Activated T-helper 1 cell treated with anti-CD3 and anti-CD28 coated beads, Interleukin-12 subunit alpha, Interleukin-12 subunit beta, Interleukin-2, Interleukin-4 antibody, amounts not matched to agents 30 ng/mL and 10 ng/mL and 1 ng/mL, durations not matched to agents 14 hours and 24 hours and 36 hours (primary cell): ENCODE data around the gene TCF7L2. TPM values are rescaled to one million over a fixed set of nuclear protein-coding genes. Genes with fewer than 3 reads are reported as not detected.

Experiments used
- DNase-seq: peaks from one replicate; pipeline ENCODE4 v3.0.0; 2021; ENCODE audit warnings: low spot score
- H3K27ac Mint-ChIP-seq: one replicate; pipeline ENCODE4 v1.8.0; 2021; ENCODE audit warnings: mild to moderate bottlenecking, mixed read lengths
- H3K27me3 Mint-ChIP-seq: one replicate; pipeline ENCODE4 v1.8.0; 2022; ENCODE audit warnings: mild to moderate bottlenecking, moderate library complexity, mixed read lengths; ENCODE audit not compliant: insufficient read depth
- H3K36me3 Mint-ChIP-seq: one replicate; pipeline ENCODE4 v1.8.0; 2021; ENCODE audit warnings: low read depth, mixed read lengths
- H3K4me1 Mint-ChIP-seq: one replicate; pipeline ENCODE4 v1.8.0; 2021; ENCODE audit warnings: low read depth, mixed read lengths
- H3K4me3 Mint-ChIP-seq: one replicate; pipeline ENCODE4 v1.8.0; 2021; ENCODE audit warnings: mild to moderate bottlenecking, moderate library complexity, mixed read lengths
- H3K9me3 Mint-ChIP-seq: one replicate; pipeline ENCODE4 v1.8.0; 2021; ENCODE audit warnings: mixed read lengths
- intact Hi-C: fragments of 100-400 bp; cut with micrococcal nuclease; formaldehyde crosslinking; loops from one replicate; pipeline ENCODE4 v1.15.1; 2024
- total RNA-seq: library from RNA; stranded (reverse); gene quantifications from 2 replicates; pipeline ENCODE4 v1.2.3, GENCODE V29; 2022

Gene TCF7L2
- total RNA-seq, 1 donor from 2014 or later, result 0.36 TPM

DNA sequence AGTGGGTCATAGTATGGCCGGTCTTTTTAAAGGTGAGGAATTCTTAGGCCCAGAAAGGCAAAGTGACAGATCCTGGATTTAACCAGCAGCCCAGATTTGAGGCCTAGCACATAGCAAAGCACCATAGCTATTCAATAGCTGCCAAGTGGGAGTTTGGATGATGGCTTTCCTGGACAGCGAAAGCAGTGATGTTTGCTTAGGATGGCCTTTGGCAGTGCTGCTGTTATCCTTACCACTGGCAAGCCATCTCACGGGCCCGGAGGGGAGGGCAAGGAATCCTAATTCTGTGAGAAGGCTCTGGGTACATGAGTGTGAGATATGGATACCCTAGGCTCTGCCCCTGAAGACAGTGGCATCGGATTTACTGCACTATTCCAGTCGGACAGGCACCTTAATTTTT is 50.4 kb downstream of the TCF7L2 start:
- Mint-ChIP-seq H3K27ac (no peak overlapping the region), H3K4me1 (no peaks in the 10 kb centered on the region), H3K36me3 (no peaks in the 10 kb centered on the region), H3K9me3 (no peaks in the 10 kb centered on the region), H3K27me3 (peaks cover 58% of the 10 kb centered on the region), H3K4me3 (no peak overlapping the region)
- intact Hi-C loops, result no loop called here
- no peak for DNase-seq

- intact Hi-C loops, result no loop called here
- Mint-ChIP-seq H3K27ac (no peak overlapping the region), H3K9me3 (no peaks in the 10 kb centered on the region), H3K27me3 (peaks cover 57% of the 10 kb centered on the region), H3K4me1 (no peaks in the 10 kb centered on the region), H3K4me3 (no peak overlapping the region), H3K36me3 (no peaks in the 10 kb centered on the region)
- DNase-seq, result no peak
These were observed 51.0 kb downstream of the TCF7L2 start for GRCh38 chr10:113000876-113001598.

GRCh38 chr10:113001599-113002448 is 51.8 kb downstream of the TCF7L2 start:
- intact Hi-C loops, result no loop called here
- peaks cover 7% of the 10 kb centered on the region for H3K4me1 Mint-ChIP-seq
- no peaks in the 10 kb centered on the region for H3K9me3 Mint-ChIP-seq
- no peak for DNase-seq
- H3K27me3 Mint-ChIP-seq, result peaks cover 52% of the 10 kb centered on the region
- no peak overlapping the region for H3K27ac Mint-ChIP-seq
- H3K36me3 Mint-ChIP-seq, result no peaks in the 10 kb centered on the region
- no peak overlapping the region for H3K4me3 Mint-ChIP-seq

DNA sequence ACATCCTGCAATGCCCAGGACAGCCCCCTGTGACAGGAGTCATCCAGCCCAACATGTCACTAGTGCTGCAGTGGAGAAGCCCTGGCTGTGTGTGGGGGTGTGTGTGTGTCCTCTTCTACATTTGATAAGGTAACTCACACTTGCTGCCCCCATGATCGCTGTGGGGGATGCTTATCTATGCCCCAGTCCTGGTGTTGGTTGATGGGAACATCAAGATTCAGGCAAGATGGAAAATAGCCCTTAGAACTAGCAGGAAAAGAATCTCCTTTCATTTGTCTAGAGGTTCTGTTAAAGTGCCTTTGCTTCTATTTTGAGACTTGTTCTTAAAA is 52.4 kb downstream of the TCF7L2 start:
- Mint-ChIP-seq H3K36me3 (no peaks in the 10 kb centered on the region), H3K27me3 (peaks cover 55% of the 10 kb centered on the region), H3K4me3 (no peak overlapping the region), H3K27ac (no peak overlapping the region), H3K4me1 (peaks cover 13% of the 10 kb centered on the region), H3K9me3 (no peaks in the 10 kb centered on the region)
- intact Hi-C loops, result no loop called here
- no peak for DNase-seq

GRCh38 chr10:113003052-113003451 is 53.0 kb downstream of the TCF7L2 start:
- H3K4me1 Mint-ChIP-seq, result peaks cover 20% of the 10 kb centered on the region
- intact Hi-C loops, result no loop called here
- H3K9me3 Mint-ChIP-seq, result no peaks in the 10 kb centered on the region
- no peak overlapping the region for H3K4me3 Mint-ChIP-seq
- H3K36me3 Mint-ChIP-seq, result no peaks in the 10 kb centered on the region
- no peak overlapping the region for H3K27ac Mint-ChIP-seq
- H3K27me3 Mint-ChIP-seq, result peaks cover 56% of the 10 kb centered on the region
- no peak for DNase-seq

GRCh38 chr10:113004069-113004618 is 54.1 kb downstream of the TCF7L2 start:
- no peak for DNase-seq
- Mint-ChIP-seq H3K4me1 (peaks cover 22% of the 10 kb centered on the region), H3K27ac (no peak overlapping the region), H3K27me3 (peaks cover 55% of the 10 kb centered on the region), H3K4me3 (no peak overlapping the region), H3K9me3 (no peaks in the 10 kb centered on the region), H3K36me3 (no peaks in the 10 kb centered on the region)
- intact Hi-C loops, result no loop called here

- Mint-ChIP-seq H3K27ac (no peak overlapping the region), H3K4me3 (no peak overlapping the region), H3K36me3 (no peaks in the 10 kb centered on the region), H3K9me3 (no peaks in the 10 kb centered on the region), H3K4me1 (peaks cover 22% of the 10 kb centered on the region), H3K27me3 (peaks cover 50% of the 10 kb centered on the region)
- no peak for DNase-seq
- intact Hi-C loops, result no loop called here
These were observed 55.3 kb downstream of the TCF7L2 start for GRCh38 chr10:113005380-113005779.

GRCh38 chr10:113006656-113007342 is 56.8 kb downstream of the TCF7L2 start:
- peaks cover 22% of the 10 kb centered on the region for H3K4me1 Mint-ChIP-seq
- intact Hi-C loops, result loop anchor here (1.0 kb wide), 1 partner anchor 25 kb away; no protein-coding TSS in a partner anchor
- H3K4me3 Mint-ChIP-seq, result no peak overlapping the region
- peaks cover 48% of the 10 kb centered on the region for H3K27me3 Mint-ChIP-seq
- H3K9me3 Mint-ChIP-seq, result no peaks in the 10 kb centered on the region
- no peak for DNase-seq
- no peaks in the 10 kb centered on the region for H3K36me3 Mint-ChIP-seq
- H3K27ac Mint-ChIP-seq, result no peak overlapping the region

- Mint-ChIP-seq H3K9me3 (no peaks in the 10 kb centered on the region), H3K27ac (no peak overlapping the region), H3K36me3 (no peaks in the 10 kb centered on the region), H3K27me3 (peaks cover 49% of the 10 kb centered on the region), H3K4me1 (peaks cover 22% of the 10 kb centered on the region), H3K4me3 (peak overlapping the region; percentile 56)
- DNase-seq, result peak; percentile 8
- intact Hi-C loops, result loop anchor here (1.0 kb wide), 1 partner anchor 26 kb away; no protein-coding TSS in a partner anchor
These were observed 57.3 kb downstream of the TCF7L2 start for GRCh38 chr10:113007343-113007771.

GRCh38 chr10:113007821-113008220 is 57.8 kb downstream of the TCF7L2 start:
- H3K9me3 Mint-ChIP-seq, result no peaks in the 10 kb centered on the region
- H3K27me3 Mint-ChIP-seq, result peaks cover 52% of the 10 kb centered on the region
- peaks cover 22% of the 10 kb centered on the region for H3K4me1 Mint-ChIP-seq
- DNase-seq, result no peak
- no peak overlapping the region for H3K27ac Mint-ChIP-seq
- no peaks in the 10 kb centered on the region for H3K36me3 Mint-ChIP-seq
- intact Hi-C loops, result loop anchor here (1.0 kb wide), 1 partner anchor 27 kb away; no protein-coding TSS in a partner anchor
- H3K4me3 Mint-ChIP-seq, result no peak overlapping the region

GRCh38 chr10:113011592-113012374 is 61.7 kb downstream of the TCF7L2 start:
- H3K36me3 Mint-ChIP-seq, result no peaks in the 10 kb centered on the region
- DNase-seq, result no peak
- H3K27ac Mint-ChIP-seq, result no peak overlapping the region
- H3K9me3 Mint-ChIP-seq, result no peaks in the 10 kb centered on the region
- H3K4me3 Mint-ChIP-seq, result no peak overlapping the region
- peaks cover 33% of the 10 kb centered on the region for H3K27me3 Mint-ChIP-seq
- intact Hi-C loops, result no loop called here
- H3K4me1 Mint-ChIP-seq, result peaks cover 16% of the 10 kb centered on the region

DNA sequence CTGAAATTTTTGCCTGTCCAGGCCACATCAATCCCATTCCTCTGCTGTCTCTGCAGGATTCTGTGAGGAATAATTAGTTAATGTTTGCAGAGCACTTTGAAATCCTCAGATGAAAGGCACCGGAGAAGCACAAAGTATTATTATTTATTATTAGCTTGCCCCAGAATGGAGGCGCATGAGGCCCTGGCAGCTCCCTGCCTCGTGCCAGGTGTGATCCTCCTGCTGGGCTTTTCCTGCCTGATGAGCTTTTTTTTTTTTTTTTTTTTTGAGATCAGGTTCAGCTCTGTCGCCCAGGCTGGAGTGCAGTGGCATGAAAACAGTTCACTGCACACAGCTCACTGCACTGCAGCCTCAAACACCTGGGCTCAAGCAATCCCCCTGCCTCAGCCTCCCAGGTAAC is 65.2 kb downstream of the TCF7L2 start:
- Mint-ChIP-seq H3K9me3 (no peaks in the 10 kb centered on the region), H3K27ac (no peak overlapping the region), H3K4me3 (no peak overlapping the region), H3K4me1 (no peaks in the 10 kb centered on the region), H3K36me3 (no peaks in the 10 kb centered on the region), H3K27me3 (peaks cover 19% of the 10 kb centered on the region)
- DNase-seq, result no peak
- intact Hi-C loops, result no loop called here
